GM19023 (cell line): ENCODE data around the gene ACSS3.

Experiments used
- ATAC-seq: cut with Tn5 transposase; IDR thresholded peaks from one replicate; pipeline ENCODE4 v1.9.1; 2021; ENCODE audit warnings: mild to moderate bottlenecking, moderate library complexity; ENCODE audit not compliant: unreplicated experiment

ACSS3 gene

DNA sequence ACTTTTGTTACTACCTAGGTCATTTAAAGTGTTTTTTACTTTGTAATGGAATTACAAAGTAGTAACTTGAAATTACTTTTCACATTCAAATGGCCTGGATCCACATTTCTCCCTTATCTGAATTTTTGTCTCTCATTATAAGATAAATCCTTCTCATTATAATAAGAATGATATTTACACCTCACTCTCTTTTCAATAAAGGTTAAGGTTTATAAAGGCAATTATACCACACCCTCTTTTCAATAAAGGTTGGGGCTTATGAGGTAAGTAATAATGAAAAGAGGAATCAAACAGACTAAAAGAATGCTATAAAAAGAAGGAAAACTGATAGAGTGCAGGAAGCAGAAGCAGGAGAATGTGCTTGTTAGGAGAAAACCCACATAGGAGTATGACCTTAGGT is 210.8 kb downstream of the ACSS3 start:
- no peak for ATAC-seq

DNA sequence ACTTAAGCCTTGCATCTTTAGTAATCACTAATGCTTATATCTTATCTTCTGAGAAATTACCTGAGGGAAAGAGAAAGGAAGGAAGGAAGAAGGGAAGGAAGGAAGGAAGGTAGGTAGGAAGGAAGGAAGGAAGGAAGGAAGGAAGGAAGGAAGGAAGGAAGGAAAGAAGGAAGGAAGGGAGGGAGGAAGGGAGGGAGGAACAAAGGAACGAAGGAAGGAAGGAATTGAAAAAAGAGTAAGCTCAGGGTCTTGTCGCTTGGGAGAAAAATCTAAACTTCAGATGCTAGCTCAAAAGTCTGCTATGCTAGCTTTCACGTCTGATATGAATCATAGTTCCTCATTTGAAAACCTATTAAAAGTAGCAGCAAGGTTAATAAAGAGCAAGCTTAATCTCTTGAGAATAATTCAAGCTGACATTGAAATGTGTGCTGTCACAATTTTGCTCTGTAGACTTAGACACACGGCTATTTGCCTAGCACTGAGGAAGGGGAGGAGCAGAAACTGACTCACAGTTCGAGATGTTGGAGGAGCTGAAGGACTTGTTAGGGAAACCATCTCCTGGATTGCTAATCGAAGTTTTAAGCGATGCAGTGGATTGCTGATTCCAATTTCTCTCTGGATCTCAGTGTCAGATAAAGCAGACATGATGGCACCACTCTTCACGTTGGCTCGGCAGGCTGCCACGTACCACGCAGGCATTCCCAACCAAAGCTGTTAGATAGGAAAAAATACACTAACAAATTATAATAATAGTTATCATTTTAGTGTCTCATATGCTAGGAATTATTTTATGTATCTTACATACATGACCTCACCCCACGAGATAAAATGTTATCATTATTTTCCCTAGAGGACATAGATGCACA is 216.7 kb downstream of the ACSS3 start:
- no peak for ATAC-seq

DNA sequence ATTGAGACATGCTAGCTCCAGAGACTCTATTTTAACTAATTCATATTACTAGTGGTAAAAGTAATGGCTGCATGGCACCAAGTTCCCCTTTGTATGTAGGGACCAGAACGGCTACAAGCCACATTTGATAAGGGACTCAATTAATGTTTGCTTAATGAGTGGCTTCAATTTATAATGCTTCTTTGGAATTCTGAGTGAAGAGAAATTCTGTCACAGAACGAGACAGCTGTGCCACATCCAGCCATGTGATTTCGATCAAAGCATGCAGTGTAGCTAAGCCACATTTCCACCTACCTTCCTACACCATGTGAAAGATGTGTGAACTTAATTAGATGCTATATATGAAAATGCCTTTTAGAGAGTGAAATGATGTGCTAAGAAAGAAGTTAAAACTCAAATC is 217.4 kb downstream of the ACSS3 start:
- ATAC-seq: no peak

DNA sequence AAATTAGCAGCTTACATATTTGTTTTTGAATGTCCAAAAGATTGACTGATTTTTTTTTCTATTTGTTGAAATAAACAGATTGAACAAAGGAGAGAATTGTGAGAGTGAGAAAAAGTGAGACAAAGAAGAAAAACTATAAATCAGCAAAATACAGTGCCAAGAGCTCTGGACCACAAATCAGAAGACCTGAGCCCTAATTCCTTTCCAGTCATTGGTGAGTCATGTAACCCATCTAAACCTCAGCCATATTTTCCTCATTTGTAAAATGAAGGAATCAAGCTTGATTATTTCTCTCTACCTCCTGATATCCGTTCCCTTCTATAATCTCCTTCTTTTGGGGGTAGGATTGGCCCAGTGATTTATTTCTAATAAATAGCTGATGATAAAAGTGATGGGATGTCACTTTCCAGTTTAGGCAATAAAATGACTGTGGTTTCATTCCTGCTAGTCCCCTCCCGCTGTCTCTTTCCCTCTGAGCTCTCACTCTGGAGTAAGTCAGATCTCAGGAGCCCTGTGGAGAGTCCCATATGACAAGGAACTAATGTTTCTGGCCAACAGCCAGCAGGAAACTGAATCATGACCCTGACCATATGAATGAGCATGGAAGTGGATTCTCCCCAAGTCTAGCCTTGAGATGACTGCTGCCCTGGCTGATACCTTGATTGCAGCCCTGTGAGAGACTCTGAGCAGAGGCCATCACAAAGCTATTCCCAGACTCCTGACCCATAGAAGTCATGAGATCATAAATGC is 218.9 kb downstream of the ACSS3 start:
- no peak for ATAC-seq

DNA sequence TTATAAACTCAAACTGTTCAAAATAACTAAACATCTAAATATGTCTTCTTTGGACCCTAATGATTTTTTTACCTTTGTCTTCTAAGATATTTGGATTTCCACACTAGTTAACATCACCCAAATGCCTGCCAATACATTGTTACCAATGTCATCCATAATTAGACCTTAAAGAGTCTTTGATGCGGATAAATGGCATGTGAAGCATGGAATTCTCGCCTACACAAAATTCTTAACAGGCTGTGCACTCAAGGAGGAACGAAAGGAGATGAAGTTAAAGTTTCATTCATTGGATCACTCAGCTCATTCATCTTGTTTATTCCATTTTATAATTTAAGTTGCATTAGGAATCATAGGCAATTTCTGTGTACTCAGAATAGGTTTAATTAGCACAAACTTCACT is 219.7 kb downstream of the ACSS3 start:
- no peak for ATAC-seq

DNA sequence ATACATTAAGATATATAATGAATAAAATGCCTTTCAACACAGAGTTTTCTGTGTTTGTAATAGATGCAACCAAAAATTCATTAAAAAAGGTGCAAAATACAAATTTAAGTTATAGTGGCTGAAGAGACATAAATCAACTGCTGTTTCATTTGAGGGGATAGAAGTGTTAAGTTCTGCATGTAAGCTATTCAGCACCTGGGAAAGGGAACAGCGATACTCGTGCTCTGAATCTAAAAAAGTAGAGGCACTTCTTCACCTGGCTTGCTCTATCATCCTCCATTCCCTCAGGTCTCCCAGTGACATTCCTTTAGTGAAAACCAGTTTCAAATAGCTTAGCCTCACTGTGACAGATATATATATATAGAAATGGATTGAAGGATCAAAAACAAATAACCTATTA is 222.6 kb downstream of the ACSS3 start:
- no peak for ATAC-seq

DNA sequence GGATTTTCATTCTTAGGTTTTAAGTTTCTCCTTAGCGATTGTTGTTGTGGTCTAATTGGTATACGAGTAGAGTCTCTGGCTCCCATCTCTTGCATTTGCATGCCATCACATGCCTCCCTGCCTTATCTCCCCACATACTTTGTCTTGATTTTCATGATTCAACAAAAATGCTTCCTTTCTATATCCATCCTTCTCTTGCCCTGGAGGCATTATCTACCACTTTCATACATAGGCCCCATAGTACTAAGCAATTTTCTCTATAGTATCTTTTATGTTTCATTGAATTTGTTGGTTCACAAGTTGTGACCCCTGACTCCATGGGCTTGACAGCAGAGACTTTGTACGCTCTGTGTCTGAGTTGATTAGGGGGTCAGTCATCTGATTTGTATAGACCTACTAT is 226.1 kb downstream of the ACSS3 start:
- ATAC-seq: no peak
